Mucosa of gallbladder (tissue), 1 donor: ENCODE data around the gene PRIM1. TPM values are rescaled to one million over a fixed set of nuclear protein-coding genes. Genes with fewer than 3 reads are reported as not detected.
"Not testable (repeated sequence)": the region's sequence is repeated elsewhere in the genome, so short reads cannot be mapped to it uniquely, and the experiment has no call there.

Experiments
- DNase-seq: peaks from one replicate; pipeline ENCODE4 v3.0.0-alpha.2; 2020; ENCODE audit warnings: low spot score
- total RNA-seq: library from RNA; stranded (reverse); gene quantifications from one replicate; pipeline ENCODE4 v1.2.1, GENCODE V29; 2021
- donor health status: DM: no; HTN: no; CAD: no.

The PRIM1 gene
- total RNA-seq, 1 donor from 2014 or later, result 3.9 TPM

- no peak for DNase-seq
Measured at GRCh38 chr12:56760460-56760859, 8.3 kb upstream of the PRIM1 start.

- DNase-seq, result no peak
Measured at GRCh38 chr12:56759263-56759908, 7.3 kb upstream of the PRIM1 start.

DNA sequence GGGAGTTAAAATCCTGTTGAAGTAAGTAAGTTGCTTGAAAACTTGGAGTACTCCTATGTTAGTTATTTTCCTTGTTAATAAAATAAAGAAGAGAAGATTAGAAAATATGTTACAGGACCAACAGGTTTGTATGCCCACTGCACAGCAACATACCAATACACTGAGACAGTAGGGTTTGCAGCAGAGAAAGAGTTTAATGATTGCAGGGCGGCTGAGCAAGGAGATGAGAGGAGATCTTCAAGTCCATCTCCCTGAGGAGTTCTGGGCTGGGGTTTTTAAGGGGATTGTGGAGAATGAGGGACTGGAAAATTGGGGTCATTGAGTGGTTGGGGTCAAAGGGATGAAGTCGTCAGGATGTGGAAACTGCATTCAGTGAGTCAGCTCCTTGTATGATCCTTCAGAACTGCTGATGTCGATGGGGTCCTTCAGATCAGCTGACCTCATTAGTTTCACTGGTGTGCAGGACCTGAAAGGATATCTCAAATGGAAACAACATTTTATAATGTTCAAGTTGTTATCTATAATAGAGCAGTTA, 6.7 kb upstream of the PRIM1 start:
- DNase-seq, result no peak

DNA sequence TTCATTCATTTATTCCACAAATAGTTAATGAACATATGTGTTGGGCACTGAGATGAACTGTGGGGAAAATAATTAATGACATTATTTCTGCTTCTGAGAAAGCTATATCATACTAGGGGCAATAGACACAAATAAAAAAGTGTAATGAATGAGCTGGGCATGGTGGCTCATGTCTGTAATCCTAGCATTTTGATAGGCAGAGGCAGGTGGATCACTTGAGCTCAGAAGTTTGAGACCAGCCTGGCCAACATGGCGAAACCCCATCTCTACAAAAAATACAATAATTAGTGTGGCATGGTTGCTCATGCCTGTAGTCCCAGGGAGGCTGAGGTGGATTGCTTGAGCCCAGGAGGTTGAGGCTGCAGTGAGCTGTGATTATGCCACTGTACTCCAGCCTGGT, 5.8 kb upstream of the PRIM1 start:
- DNase-seq, result not testable (repeated sequence)

GRCh38 chr12:56753566-56753965, 1.4 kb upstream of the PRIM1 start:
- no peak for DNase-seq

- not testable (repeated sequence) for DNase-seq
Measured at GRCh38 chr12:56750596-56750995, 1.5 kb downstream of the PRIM1 start.

- DNase-seq, result no peak
Measured at GRCh38 chr12:56749853-56750252, 2.3 kb downstream of the PRIM1 start.

- DNase-seq, result no peak
Measured at GRCh38 chr12:56749359-56749758, 2.8 kb downstream of the PRIM1 start.

GRCh38 chr12:56728139-56728861, 23.8 kb downstream of the PRIM1 start:
- no peak for DNase-seq

DNA sequence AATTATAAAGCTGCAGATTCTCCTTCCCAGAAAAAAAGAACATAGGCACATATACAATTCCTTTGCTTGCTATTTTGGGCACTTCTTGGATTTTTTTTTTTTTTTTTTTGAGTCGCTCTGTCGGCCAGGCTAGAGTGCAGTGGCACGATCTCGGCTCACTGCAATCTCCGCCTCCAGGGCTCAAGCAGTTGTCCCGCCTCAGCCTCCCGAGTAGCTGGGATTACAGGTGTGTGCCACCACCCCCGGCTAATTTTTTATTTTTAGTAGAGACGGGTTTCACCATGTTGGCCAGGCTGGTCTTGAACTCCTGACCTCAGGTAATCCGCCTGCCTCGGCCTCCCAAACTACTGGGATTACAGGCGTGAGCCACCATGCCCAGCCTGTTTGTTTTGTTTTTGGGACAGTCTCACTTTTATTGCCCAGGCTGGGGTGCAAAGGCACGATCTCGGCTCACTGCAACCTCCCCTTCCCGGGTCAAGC, 25.9 kb downstream of the PRIM1 start:
- not testable (repeated sequence) for DNase-seq

DNA sequence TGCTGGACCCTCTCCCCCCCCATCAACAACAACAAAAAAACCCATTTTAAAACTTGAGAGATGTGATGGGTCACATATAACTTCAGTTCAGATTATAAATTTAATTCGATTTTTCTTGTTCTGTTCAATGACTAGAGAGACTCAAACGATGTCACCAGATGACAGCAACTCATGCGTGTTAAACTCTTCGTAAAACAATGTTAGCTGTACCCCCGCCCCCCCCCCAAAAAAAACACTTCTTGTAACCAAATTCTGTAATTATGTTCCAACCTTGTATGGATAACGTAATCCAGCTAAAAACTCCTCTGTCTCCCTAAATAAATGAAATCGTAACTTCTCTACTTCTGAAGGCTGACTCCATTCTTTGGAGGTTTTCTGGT, 26.4 kb downstream of the PRIM1 start:
- no peak for DNase-seq

DNA sequence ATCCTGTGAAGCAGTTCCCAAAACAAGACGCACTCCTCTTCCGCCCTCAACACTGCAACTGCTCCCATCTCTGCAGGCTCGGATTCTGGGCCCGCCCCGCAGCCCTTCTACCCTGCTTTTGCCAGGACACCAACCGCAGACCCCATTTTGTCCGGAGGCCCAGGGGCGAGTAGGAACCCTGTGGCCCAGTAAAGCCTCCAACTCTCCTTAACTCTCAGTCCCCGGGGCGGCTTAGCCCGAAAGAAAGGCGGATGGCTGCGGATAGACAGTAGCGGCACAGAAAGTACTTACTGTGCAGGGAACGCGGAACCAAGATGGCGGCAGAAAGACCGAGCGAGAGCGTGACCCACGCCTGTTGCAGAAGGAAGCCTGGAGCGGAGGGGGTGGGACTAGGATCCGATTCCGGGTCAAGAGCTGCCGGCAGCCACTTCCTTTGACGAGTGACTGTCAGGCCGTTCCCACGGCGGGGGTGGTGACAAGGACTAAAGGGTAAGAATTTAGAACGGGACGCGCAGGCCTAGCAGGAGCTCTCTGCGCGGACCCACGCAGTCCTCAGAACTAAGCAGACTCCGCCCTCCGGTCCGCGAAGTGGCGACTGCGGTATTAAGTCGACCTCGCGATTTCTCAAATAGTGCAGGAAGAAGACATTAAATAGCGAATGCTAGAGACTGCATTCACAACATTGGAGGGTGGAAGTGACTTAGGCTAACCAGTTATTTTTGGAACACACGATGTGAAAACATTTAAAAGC, 27.0 kb downstream of the PRIM1 start, which contains the start of gene NACA:
Gene NACA (minus strand): TSS at position 328 of the 751 bp plus-strand sequence. CDS start 778 bp downstream, outside the sequence.
- peak; percentile 98 for DNase-seq

DNA sequence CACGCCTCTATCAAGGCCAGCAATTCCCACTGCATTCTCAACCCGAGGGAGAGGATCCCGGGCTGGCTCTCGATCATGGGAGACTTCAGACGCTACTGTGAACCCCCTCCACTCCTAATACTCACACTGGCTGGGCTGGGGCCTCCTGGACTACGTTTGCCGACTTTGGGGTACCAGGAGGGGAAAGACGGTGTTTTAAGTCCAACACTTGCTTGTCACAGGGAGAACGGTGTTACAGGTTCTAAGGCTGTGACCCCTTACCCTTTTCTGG, 27.5 kb downstream of the PRIM1 start:
- DNase-seq, result no peak

GRCh38 chr12:56723889-56724700, 28.0 kb downstream of the PRIM1 start:
- peak; percentile 54 for DNase-seq

DNA sequence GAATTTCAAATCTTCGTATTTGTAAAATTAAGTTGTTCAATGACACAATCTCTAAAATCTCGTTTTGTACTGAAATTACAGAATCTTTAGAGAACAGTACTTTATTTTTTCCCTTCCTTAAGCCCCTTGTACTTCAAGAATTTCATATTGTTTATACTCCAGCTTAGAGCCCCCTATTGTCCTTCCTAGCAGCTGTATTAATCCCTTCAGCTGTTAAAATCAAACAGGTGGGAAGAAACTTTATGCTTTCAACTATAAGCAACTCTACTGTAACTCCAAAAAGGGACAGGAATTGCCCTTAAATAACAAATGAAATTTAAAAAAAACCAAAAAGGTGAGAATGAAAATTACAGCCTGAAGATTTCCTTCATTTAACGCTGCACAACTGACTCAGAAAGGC, 28.8 kb downstream of the PRIM1 start:
- no peak for DNase-seq

DNA sequence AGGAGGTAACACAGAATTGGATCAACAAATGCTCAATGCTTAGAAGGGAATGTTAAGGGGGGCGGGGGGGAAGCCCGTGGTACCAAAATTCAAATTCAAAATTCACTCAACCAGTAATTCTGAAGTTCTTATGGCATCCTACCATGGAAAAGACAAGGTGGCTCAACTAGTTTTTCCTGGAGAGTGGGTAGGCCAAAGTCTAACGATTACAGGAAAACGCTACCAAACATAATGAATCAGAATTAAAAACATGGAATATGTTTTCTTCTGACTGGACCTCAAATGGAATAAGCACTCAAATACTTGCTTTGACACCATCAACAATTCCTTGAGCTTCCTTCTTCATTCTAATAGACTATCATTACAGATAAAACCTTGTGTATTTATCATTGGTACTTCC, 29.3 kb downstream of the PRIM1 start:
- DNase-seq, result no peak

- DNase-seq, result no peak
Measured at GRCh38 chr12:56721721-56722120, 30.4 kb downstream of the PRIM1 start.

DNA sequence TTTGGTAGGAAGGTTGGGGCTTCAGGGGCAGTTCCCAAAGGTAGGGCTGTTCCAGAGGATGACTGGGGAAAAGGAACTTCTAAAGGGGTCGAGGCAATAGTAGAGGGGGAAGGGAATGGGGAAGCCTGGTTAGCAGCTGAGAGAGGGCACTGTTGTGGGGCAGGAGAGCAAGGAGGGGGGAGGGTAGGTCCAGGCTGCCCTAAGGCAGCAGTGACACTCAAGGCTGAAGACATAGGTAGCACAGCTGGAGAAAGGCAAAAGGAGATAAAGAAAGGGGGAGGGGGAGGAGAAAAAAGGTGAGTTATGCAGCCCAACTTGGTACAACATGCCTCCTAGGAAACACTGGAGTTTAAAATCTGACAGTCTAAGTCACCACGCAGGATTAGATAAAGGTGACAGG, 30.9 kb downstream of the PRIM1 start:
- DNase-seq, result no peak

- no peak for DNase-seq
Measured at GRCh38 chr12:56720731-56721151, 31.4 kb downstream of the PRIM1 start.

- DNase-seq, result no peak
Measured at GRCh38 chr12:56719056-56719455, 33.1 kb downstream of the PRIM1 start.

DNA sequence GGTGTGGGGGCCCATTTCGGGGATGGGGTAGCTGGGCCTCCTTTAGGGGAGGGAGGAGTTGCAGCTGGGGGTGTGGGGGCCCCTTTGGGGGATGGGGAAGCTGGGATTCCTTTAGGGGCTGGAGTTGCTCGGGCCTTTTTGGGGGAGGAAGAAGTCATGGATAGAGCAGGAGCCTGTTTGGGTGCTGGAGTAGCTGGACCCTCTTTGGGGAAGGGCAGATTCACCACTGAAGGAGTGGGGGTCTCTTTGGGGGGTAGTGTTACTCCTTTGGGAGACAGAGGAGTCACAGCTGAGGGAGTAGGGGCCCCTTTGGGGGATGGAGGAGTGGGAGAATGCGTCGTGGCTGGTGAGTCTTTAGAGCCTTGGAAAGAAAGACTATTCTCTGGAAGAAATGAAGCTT, 33.5 kb downstream of the PRIM1 start:
- DNase-seq, result no peak

DNA sequence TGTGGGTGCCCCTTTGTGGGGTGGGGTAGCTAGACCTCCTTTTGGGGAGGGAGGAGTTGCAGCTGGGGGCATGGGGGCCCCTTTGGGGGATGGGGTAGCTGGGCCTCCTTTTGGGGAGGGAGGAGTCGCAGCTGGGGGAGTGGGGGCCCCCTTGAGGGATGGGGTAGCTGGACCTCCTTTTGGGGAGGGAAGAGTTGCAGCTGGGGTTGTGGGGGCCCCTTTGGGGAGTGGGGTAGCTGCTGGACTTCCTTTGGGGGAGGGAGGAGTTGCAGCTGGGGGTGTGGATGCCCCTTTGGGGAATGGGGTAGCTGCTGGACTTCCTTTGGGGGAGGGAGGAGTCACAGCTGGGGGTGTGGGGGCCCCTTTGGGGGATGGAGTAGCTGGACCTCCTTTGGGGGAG, 34.0 kb downstream of the PRIM1 start:
- DNase-seq, result no peak
